ENCODE data around the gene GRAMD1B. TPM values are rescaled to one million over a fixed set of nuclear protein-coding genes. Genes with fewer than 3 reads are reported as not detected.
A peak's percentile ranks its signal among the peaks of the same experiment; 100 is the strongest.

GRAMD1B gene
- total RNA-seq, 1 experiment from 2014 or later, result 82.1 TPM

DNA sequence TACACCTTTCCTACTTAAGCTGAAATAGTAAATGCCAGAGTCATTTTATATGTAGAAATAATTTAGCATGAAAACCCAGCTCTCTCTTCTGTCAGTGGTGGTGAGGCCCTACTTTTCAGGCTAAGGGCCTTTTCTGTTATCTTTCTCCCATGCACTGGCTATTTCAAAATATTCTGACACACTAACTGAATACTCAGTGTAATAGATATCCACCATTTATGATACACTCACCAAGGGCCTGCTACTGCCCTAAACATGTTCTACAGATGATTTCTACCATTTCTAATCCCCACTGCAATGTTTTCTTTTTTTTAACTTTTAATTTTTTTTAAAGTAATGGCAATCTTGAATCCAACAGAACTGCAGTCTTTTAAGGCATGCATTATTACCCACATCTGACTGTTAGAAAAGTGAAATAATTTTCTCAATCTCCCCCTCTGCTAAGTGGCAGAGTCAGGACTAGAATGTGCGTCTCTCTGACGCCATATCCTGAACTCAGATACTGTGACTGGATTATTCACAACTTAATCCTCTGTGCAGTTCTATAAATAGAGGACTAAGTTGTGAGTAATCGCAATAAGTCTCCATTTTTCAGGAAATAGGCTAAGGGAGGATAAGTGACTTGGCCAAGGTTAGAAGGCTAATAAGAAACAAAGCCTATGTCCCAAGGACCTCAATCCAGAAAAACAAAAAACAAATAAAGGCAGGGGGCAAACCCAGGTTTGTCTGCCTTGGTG lies 44.0 kb downstream of the GRAMD1B start:
- TSS peak; percentile 91 for BruUV-seq (replicated peaks)
- Histone ChIP-seq H3K27me3 (ENCODE audit: low read length) (no peaks in the 10 kb centered on the region), H3K79me2 (ENCODE audit: low read length) (peaks cover 68% of the 10 kb centered on the region), H3F3A (ENCODE audit: low read length, unreplicated experiment) (peaks cover 6% of the 10 kb centered on the region), H3K4me1 (ENCODE audit: insufficient read depth, low read length) (peaks cover 53% of the 10 kb centered on the region), H3K27ac (ENCODE audit: low read length) (peak overlapping the region; percentile 95), H4K20me1 (ENCODE audit: low read length) (no peaks in the 10 kb centered on the region), H3K4me2 (ENCODE audit: low read length) (peak overlapping the region; percentile 67), H3K9me2 (replicated peaks; ENCODE audit: low read length) (no peaks in the 10 kb centered on the region), H3K36me3 (ENCODE audit: low read depth, low read length) (peaks cover 4% of the 10 kb centered on the region; the same call in 1 of the 2 replicates), H2AFZ (ENCODE audit: low read length) (no peak overlapping the region), H3K9ac (ENCODE audit: low read length) (peak overlapping the region; percentile 90), H3K9me3 (ENCODE audit: low read length) (no peaks in the 10 kb centered on the region), H3K4me3 (ENCODE audit: low read length) (no peak overlapping the region)
- intact Hi-C loops (cut with micrococcal nuclease), result loop anchor here (1.0 kb wide), 2 partner anchors 20 to 43 kb away; no protein-coding TSS in a partner anchor
- ChIA-PET CTCF (interaction anchor here (3.3 kb wide), 1 partner anchor 67 kb away, joined by 37 read pairs; no protein-coding TSS in a partner anchor), POLR2A (ENCODE audit: unreplicated experiment) (interaction anchor here (0.6 kb wide), 1 partner anchor 15 kb away, joined by 9 read pairs; no protein-coding TSS in a partner anchor)
- TF ChIP-seq EZH2 (IDR thresholded peaks at IDR 0.05; ENCODE audit: low read length, unreplicated experiment), result no peak
- TF ChIP-seq EZH2phosphoT487 (IDR thresholded peaks at IDR 0.05; ENCODE audit: borderline replicate concordance, low read length), result no peak
- TF ChIP-seq, protein P1, sequence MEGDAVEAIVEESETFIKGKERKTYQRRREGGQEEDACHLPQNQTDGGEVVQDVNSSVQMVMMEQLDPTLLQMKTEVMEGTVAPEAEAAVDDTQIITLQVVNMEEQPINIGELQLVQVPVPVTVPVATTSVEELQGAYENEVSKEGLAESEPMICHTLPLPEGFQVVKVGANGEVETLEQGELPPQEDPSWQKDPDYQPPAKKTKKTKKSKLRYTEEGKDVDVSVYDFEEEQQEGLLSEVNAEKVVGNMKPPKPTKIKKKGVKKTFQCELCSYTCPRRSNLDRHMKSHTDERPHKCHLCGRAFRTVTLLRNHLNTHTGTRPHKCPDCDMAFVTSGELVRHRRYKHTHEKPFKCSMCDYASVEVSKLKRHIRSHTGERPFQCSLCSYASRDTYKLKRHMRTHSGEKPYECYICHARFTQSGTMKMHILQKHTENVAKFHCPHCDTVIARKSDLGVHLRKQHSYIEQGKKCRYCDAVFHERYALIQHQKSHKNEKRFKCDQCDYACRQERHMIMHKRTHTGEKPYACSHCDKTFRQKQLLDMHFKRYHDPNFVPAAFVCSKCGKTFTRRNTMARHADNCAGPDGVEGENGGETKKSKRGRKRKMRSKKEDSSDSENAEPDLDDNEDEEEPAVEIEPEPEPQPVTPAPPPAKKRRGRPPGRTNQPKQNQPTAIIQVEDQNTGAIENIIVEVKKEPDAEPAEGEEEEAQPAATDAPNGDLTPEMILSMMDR (conservative IDR thresholded peaks at IDR 0.05; ENCODE audit: low read depth, low read length), result no peak
- ATAC-seq, result peak; percentile 84
- DNase-seq, result peak; percentile 92

DNA sequence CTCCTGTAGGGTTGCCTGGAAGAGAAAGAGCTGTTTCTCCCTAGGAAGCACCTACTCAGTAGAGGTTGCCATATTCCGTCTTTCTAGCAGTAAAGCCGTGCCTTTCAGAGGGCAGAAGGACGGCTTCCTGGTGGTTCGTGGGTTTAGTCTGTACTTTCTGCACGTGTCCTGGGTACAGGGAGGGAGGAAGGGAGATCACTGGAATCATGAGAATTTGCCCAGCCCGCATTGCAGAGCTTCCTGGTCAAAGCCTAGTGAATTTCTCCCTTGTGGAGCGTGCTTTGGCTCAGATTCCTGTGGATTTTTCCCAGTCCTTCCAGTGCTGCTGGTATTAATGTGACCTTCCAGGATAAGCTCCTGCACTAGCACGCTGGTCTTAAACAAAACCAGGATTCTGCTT lies 44.9 kb downstream of the GRAMD1B start:
- Histone ChIP-seq H4K20me1 (ENCODE audit: low read length) (no peaks in the 10 kb centered on the region), H3K36me3 (ENCODE audit: low read depth, low read length) (peaks cover under 1% of the 10 kb centered on the region; the same call in 1 of the 2 replicates), H3K4me1 (ENCODE audit: insufficient read depth, low read length) (peaks cover 53% of the 10 kb centered on the region), H3K4me3 (ENCODE audit: low read length) (0 out of 2 replicates have a peak overlapping the region, but pooled peaks have one; percentile 7), H3K4me2 (ENCODE audit: low read length) (peak overlapping the region; percentile 67), H3F3A (ENCODE audit: low read length, unreplicated experiment) (peaks cover 6% of the 10 kb centered on the region), H3K9me3 (ENCODE audit: low read length) (no peaks in the 10 kb centered on the region), H3K79me2 (ENCODE audit: low read length) (peaks cover 70% of the 10 kb centered on the region), H3K27me3 (ENCODE audit: low read length) (no peaks in the 10 kb centered on the region), H3K9ac (ENCODE audit: low read length) (peak overlapping the region; percentile 90), H2AFZ (ENCODE audit: low read length) (no peak overlapping the region), H3K9me2 (replicated peaks; ENCODE audit: low read length) (no peaks in the 10 kb centered on the region), H3K27ac (ENCODE audit: low read length) (peak overlapping the region; percentile 95)
- POLR2A ChIA-PET (ENCODE audit: unreplicated experiment), result interaction anchor here (0.6 kb wide), 1 partner anchor 412 kb away, joined by 3 read pairs; no protein-coding TSS in a partner anchor
- no peak for TF ChIP-seq EZH2 (IDR thresholded peaks at IDR 0.05; ENCODE audit: low read length, unreplicated experiment)
- TF ChIP-seq, protein P1 (conservative IDR thresholded peaks at IDR 0.05; ENCODE audit: low read depth, low read length), result no peak
- BruUV-seq (replicated peaks), result no TSS peak
- CTCF ChIA-PET, result interaction anchor here (0.6 to 3.3 kb wide), 2 partner anchors 11 to 68 kb away, joined by 3 to 37 read pairs; no protein-coding TSS in a partner anchor
- intact Hi-C loops (cut with micrococcal nuclease), result loop anchor here (1.0 kb wide), 2 partner anchors 21 to 44 kb away; no protein-coding TSS in a partner anchor
- no peak for DNase-seq
- ATAC-seq, result no peak
